NCI-H748 (cell line): ENCODE results near the gene LBX1.

Source experiments
- DNase-seq: peaks from one replicate; lab custom pipeline; 2025; ENCODE audit not compliant: unreplicated experiment; lab: John Stamatoyannopoulos, UW

The LBX1 gene, protein sequence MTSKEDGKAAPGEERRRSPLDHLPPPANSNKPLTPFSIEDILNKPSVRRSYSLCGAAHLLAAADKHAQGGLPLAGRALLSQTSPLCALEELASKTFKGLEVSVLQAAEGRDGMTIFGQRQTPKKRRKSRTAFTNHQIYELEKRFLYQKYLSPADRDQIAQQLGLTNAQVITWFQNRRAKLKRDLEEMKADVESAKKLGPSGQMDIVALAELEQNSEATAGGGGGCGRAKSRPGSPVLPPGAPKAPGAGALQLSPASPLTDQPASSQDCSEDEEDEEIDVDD

DNA sequence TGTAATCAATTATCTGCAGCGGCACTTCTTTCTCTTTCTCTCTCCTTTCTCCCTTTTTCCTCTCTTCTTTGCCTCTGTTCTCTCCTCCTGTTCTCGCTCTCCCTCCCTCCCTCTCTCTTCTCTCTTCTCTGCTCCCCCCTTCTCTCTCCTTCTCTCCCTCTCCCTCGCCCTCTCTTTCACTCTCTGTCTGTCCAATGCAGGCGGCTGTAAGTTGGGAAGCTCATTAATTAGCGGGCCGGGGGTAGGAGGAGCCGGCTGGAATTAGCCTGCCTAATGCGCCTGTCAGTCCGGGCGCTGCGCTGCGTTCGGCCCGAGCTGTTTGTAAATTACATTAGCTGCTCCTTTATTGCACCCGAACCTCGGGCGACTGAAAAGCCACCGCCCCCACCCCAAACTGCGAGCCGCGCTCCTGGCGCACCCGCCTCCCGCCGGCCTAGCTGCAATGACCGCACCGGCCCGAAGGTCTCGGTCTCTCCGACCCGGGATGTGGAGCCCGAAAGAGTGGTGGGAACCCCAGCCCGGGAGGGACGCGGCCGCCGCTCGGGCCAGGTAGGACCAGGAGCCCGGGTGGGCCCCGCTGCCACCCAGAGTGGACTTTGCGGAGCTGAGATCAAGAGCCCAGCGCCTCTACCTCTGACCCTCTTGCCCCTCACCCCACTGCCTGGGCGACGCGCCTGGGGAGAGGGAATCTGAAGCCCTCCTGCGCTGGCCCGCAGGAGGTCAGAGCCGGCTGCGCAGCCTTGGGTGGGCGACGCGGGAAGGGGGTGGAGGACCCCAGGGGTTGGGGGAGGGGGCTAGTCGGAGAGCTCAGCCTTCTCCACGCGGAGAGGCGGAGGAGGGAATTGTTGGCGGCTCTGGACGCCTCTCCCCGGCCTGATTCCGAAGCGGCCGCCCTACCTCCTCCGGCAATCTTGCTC, at the start of gene LBX1:
Gene LBX1, minus strand, starts transcription at position 198 of the 917 bp plus-strand sequence. CDS start 648 bp downstream, outside the sequence.
- DNase-seq = peak; percentile 41

DNA sequence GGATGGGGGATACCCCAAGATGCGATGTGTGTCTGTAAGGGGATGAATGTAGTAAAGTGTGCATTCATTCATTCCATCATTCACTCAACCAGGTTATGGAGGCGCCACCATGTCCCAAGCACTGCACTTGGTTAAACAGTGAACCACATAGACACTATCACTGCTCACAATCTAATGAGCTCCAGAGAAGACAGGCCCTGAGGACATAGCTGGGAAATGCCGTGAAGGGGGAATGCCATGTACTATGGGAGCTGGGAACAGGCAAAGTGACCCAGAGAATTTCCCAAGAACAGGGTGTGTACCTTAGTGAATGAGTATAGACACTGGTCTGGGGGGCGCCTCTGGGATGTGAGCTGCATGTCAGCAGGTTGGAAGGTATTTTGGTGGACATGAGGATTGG, 44.5 kb upstream of the LBX1 start:
- DNase-seq = no peak

DNA sequence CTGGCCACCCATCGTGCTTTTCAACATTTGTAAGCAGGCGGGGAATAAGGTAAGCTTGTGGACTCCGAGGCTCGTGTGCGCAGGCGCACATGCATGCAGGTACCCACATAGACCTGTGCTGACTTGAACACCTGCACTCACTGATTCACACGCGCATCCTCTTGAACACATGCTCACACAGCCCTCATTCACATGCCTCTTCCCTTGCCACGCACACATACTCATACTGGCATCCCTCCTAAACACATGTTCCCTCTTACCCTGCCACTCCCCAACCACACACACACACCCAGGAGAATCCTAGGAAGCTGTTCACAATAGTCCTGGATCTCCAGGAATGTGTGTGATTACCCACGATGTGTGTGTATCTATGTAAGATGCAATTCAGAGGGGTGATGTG, 44.1 kb upstream of the LBX1 start:
- DNase-seq = no peak

DNA sequence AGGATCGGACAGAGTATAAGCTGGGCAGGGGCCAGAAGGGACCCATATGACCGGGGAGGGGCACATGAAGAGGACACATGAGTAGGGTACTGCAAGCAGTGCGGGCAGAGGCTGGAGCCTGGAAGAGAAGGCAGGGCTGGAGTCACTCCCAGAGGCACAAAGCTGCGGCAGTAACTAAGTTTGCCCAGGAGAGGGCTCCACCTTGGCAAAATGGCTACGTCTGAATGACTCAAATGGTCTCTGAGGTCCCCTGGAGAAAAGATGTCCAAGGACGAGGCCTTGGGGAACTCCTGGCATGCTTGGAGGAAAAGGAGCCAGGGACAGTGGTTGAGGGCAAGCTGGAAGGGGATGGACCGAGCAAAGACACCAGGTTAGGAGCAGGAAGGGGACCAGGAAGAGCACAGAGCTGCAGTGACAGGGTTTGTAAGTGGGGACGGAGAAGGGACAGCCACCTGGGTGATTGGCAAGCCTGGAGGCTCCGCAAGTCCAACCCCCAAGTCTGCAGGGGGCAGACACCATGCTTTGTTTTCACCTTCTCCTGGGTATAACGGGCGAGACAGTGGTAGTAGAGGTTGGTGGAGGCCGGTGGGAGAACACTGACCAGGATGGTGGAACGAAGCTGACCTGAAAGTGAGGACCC, 43.1 kb upstream of the LBX1 start:
- DNase-seq = peak; percentile 61

- no peak for DNase-seq
These were observed 41.5 kb upstream of the LBX1 start for GRCh38 chr10:101270763-101271162.

DNA sequence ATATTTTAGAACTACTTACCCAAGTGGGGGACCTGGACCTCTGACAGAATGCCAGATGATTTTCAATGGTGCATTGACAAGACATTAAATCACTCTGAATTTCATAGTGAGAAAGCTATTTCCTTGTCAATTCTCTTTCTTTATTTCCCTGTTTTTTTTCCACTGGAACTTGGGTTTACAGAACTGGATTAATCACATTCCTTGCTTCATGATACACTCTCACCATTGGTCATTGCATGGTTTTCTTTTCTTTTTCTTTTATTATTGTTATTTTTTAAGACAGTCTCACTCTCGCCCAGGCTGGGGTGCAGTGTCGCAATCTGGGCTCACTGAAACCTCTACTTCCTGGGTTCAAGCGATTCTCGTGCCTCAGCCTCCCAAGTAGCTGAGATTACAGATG, 38.5 kb upstream of the LBX1 start:
- DNase-seq = no peak

DNA sequence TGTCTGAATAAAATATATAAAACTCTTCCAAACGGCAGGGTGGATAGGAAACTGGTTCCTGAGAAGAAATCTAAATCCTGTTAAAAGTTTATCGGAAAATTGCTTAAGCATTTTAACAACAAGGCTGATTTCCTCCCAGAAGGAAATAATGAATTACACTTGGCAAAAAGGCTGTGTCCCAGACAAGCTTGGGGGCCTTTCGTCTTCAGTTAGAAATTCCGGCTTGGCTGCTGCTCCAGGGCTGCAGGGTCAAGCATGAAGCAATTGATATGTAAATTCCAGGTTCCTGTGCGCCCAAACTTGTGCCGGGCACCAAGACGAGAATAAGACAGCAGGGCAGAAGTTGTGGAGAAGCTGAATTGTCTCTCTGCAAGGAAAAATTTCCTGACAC, 38.0 kb upstream of the LBX1 start:
- DNase-seq = no peak

- DNase-seq = no peak
These were observed 37.4 kb upstream of the LBX1 start for GRCh38 chr10:101266381-101267289.

GRCh38 chr10:101263150-101263752, 34.0 kb upstream of the LBX1 start:
- no peak for DNase-seq

DNA sequence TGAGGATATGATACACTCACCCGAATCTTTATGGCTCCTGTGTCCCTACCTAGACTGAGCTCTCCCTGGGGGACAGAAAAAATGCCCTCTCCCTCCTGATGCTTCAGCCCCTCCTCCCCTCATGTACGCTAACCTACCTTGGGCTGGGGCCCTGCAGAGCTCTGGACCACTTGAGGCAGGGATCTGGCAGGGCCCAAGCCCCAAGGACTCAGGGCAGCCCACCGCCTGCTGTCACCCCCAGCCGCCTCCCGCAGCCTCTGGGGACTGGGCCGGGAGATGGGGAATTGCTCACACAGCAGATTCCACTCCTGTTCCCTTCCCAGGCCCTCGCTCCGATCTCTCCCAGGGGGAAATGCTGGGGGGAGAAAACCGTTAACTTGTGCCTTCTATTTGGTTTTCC, 32.9 kb upstream of the LBX1 start:
- DNase-seq = no peak

GRCh38 chr10:101261702-101262101, 32.4 kb upstream of the LBX1 start:
- no peak for DNase-seq

DNA sequence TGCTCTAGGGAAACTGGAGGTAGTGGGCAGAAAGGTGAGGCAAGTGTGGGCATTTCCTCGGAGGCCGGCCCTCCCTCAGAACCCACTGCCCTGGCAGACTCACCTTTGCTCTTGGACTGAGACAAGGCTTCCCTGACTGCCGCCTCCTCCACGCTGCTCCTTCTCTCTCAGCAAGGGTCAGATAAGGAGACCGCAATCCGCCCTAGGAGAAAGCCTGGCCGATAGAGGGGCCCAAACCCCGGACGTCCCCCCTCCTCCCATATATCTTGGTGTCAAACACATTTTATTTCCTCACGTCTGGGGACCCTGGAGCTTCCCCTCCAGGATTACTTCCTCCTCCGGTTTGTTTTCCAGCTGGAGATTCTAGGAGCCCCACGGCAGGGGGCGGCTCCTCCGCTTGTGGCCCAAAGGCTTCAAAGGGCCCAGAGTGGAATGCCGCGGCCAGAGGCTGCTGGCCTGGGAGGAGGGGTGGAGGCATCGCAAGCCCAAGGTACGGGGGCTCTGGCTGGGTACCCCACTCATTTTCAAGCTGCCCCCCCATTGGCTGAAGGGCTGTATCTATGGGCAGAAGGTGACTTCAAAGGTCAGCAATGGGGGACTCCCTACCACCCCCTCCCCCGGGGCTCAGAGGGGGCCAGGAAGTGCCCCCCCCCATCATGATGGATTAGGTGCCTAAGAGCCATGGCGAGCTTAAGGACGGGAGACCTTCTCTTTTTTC, 31.7 kb upstream of the LBX1 start:
- no peak for DNase-seq

GRCh38 chr10:101258179-101258885, 29.1 kb upstream of the LBX1 start:
- DNase-seq = no peak

DNA sequence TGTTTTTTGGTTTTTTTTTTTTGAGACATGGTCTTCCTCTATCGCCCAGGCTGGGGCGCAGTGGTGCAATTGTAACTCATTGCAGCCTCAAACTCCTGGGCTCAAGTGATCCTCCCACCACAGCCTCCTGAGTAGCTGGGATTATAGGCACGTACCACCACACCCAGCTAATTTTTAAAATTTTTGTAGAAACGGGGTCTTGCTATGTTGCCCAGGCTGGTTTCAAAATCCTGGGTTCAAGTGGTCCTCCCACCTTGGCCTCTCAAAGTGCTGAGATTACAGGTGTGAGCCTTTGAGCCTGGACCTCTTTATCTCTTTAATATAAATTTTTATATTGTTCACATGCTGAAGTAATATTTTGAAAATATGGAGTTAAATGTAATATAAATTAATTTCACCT, 28.2 kb upstream of the LBX1 start:
- no peak for DNase-seq

DNA sequence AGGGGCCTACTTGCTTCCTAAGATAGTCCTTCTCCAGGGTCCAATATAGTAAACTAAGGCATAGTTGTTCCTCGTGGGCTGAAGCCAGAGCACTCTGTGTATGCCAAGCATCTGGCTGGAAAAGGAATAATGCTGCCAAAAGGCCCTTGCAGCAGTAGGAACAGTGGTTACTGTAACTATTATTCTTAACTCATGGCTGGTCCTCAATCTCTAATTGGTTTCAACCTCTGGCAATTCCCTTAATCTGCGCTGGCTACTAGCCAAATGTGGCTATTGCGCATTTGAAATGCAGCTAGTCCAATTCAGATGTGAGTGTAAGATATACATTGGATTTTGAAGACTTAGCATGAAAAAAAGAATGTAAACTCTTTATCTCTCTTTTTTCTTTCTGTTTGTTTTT, 27.8 kb upstream of the LBX1 start:
- peak; percentile 40 for DNase-seq

DNA sequence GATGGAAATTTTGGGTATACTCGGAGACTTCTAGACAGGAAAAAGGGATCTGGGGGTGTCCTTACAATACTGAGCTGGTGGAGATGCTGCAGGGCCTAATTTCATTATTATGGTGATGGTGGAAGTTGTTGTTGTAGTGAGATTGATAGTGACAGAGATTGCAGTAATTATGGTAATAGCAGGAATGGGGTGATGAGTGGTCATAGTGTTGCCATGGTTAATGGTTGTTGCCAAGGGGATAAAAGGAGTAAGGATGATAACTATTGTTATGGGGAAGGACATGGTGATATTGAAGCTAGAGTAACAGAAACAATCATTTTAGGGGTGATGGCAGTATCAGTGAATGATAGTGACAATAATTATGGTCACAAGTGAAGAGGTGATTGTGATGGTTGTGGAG, 27.1 kb upstream of the LBX1 start:
- DNase-seq = peak; percentile 25

GRCh38 chr10:101250136-101250535, 20.9 kb upstream of the LBX1 start:
- DNase-seq = no peak

GRCh38 chr10:101249171-101249581, 19.9 kb upstream of the LBX1 start:
- DNase-seq = no peak

GRCh38 chr10:101246639-101247038, 17.4 kb upstream of the LBX1 start:
- no peak for DNase-seq
